GM12874 (cell line): ENCODE measurements around the gene CMTM4.

Experiments
- CTCF ChIP-seq: IDR thresholded peaks from 2 replicates; pipeline ENCODE4 v1.5.1; 2011; ENCODE audit warnings: low read depth, mild to moderate bottlenecking, control low read depth, low read length, moderate library complexity; ENCODE audit not compliant: insufficient read depth

The CMTM4 gene

GRCh38 chr16:66693149-66693548 lies 3.4 kb downstream of the CMTM4 start:
- TF ChIP-seq CTCF = no peak

GRCh38 chr16:66692341-66692740 lies 4.2 kb downstream of the CMTM4 start:
- TF ChIP-seq CTCF = no peak

- TF ChIP-seq CTCF = no peak
Observed at GRCh38 chr16:66691234-66691633, 5.3 kb downstream of the CMTM4 start.

- no peak for TF ChIP-seq CTCF
Observed at GRCh38 chr16:66690106-66690847, 6.3 kb downstream of the CMTM4 start.

- no peak for TF ChIP-seq CTCF
Observed at GRCh38 chr16:66689282-66689681, 7.3 kb downstream of the CMTM4 start.

GRCh38 chr16:66687906-66688625 lies 8.5 kb downstream of the CMTM4 start:
- TF ChIP-seq CTCF = no peak

GRCh38 chr16:66682271-66682670 lies 14.3 kb downstream of the CMTM4 start:
- TF ChIP-seq CTCF = no peak
